Ovary (tissue), 9 donors: ENCODE measurements around the gene MRPL34. TPM values are rescaled to one million over a fixed set of nuclear protein-coding genes. Genes with fewer than 3 reads are reported as not detected.

Source experiments
- DNase-seq, 5 donors: peaks; one replicate each; pipeline ENCODE4 v3.0.0-alpha.2; 2019 to 2020
- H3K27ac ChIP-seq, 2 donors: fragments of 200-600 bp; one replicate each; pipeline versions ENCODE4 v1.5.1 to v1.8.0; 2019 to 2022
- H3K27me3 ChIP-seq: fragments of 200-600 bp; one replicate; pipeline ENCODE4 v1.8.0; 2022
- H3K36me3 ChIP-seq: fragments of 200-600 bp; sonication (generic); one replicate; pipeline ENCODE4 v1.5.1; 2019
- H3K4me1 ChIP-seq: one replicate; pipeline ENCODE4 v1.8.1; 2013; ENCODE audit warnings: mild to moderate bottlenecking, moderate library complexity; ENCODE audit not compliant: insufficient read depth
- H3K4me3 ChIP-seq: fragments of 200-600 bp; sonication (generic); one replicate; pipeline ENCODE4 v1.5.1; 2017
- H3K9me3 ChIP-seq, 2 donors: fragments of 200-600 bp in 1 of 2; sonication (generic) in 1 of 2; one replicate each; pipeline versions ENCODE4 v1.5.1 to v1.8.1; 2013 to 2019; ENCODE audit warnings: mild to moderate bottlenecking in 1 of 2, moderate library complexity in 1 of 2
- CTCF ChIP-seq, 3 donors: fragments of 450-650 bp in 2 of 3; fragments of 200-600 bp in 1 of 3; IDR thresholded peaks; one replicate each; pipeline versions ENCODE4 v1.5.1 to v1.8.0; 2016 to 2022; ENCODE audit warnings: antibody characterized with exemption in 3 of 3, mild to moderate bottlenecking in 1 of 3
- EP300 ChIP-seq: sonication (generic); formaldehyde crosslinking; IDR thresholded peaks from one replicate; pipeline ENCODE4 v1.6.1; 2017; ENCODE audit warnings: antibody characterized with exemption
- POLR2A ChIP-seq: fragments of 450-650 bp; IDR thresholded peaks from one replicate; pipeline ENCODE4 v1.6.1; 2017; ENCODE audit warnings: antibody characterized with exemption, mild to moderate bottlenecking, moderate library complexity
- WGBS, 3 donors: extraction: QIAGEN DNeasy Blood & Tissue Kit in 1 of 3; methylation state at CpG; one replicate each; pipeline versions ENCODE4 v1.1.5 to v1.1.7; 2013 to 2017; 5-methylcytosine and 5-hydroxymethylcytosine counted together
- intact Hi-C, 4 donors: fragments of 100-400 bp; cut with DNase I; formaldehyde crosslinking; loops; one replicate each; pipeline versions ENCODE4 v1.11.0 to v1.15.1; 2022 to 2023
- polyA plus RNA-seq, 2 donors: library from polyadenylated mRNA; stranded (reverse); fragments of 200-250 nt in 1 of 2; fragments of 350-450 nt in 1 of 2; fragmentation: Illumina TruSeq in 1 of 2; extraction: RNeasy Lipid Tissue Mini Kit (QIAGEN cat#74804) in 1 of 2; gene quantifications; one replicate each; pipeline ENCODE4 v1.2.3, GENCODE V29; 2013 to 2014
- total RNA-seq, 7 donors: library from RNA; depleted of rRNA in 2 of 7; stranded (reverse); fragments of >200 nt in 2 of 7; fragmentation: NEBNext Ultra II Directional in 3 of 7; extraction: Animal tissue kit (Norgen Biotek cat#: 25700) in 3 of 7; gene quantifications; one replicate each; pipeline versions ENCODE4 v1.1.0 to v1.2.4, GENCODE V29; 2016 to 2023
- donor health status: DM: no; HTN: no; CAD: no; lungs with moderate emphysema.
- donor health status: DM: no; HTN: no; CAD: no.
- donor health status: Bipolar disorder and iron deficiency.
- donor health status: DM: yes; HTN: yes; CAD: no.
- donor health status: DM: no; HTN: no; CAD: no.
- donor health status: DM: yes; HTN: yes; CAD: no.

The MRPL34 gene
- total and polyA plus RNA-seq, 9 donors, result 39.5 to 93.4 (median 58.3) TPM

GRCh38 chr19:17346109-17346671 lies 40.5 kb downstream of the MRPL34 start:
- intact Hi-C loops, result loop anchor here (2.0 to 10.0 kb wide), 6 partner anchors 41 to 121 kb away; partner anchors contain the start of gene NXNL1 (in 1 of the 4)
- no peak for TF ChIP-seq POLR2A
- TF ChIP-seq EP300, result no peak
- peak; percentile 93 to 96 (median 95) for TF ChIP-seq CTCF (IDR thresholded peaks at IDR 0.05)
- 11 to 15% (median 11%) methylated on average over 24 of the region's 24 CpGs for WGBS, 3 donors
- DNase-seq, result peak; percentile 63 to 87 (median 83)
- H3K9me3 ChIP-seq, result no peaks in the 10 kb centered on the region
- no peaks in the 10 kb centered on the region for H3K4me1 ChIP-seq
- H3K27me3 ChIP-seq, result no peaks in the 10 kb centered on the region
- no peaks in the 10 kb centered on the region for H3K36me3 ChIP-seq
- no peak overlapping the region for H3K27ac ChIP-seq
- H3K4me3 ChIP-seq, result no peak overlapping the region

DNA sequence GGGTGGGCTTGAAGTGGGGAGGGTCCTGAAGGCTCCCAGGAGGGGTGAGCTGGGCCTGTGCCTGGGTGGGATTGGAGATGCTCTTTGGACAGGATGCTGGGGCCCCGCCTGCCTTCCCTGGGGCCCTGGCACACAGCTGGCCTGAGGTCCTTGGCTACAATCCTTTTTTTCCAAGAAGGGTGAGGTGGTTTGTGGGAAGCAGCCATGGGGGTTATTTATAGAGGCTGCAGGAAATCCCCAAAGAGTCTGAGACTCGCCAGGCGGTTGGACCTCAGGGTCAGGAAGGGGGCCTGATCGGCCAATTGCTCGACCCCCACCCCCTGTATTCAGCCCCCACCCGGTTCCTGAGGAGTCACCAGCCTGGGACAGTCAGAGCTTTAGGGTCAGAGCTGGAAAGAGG lies 41.7 kb downstream of the MRPL34 start:
- Histone ChIP-seq H3K9me3 (no peaks in the 10 kb centered on the region), H3K27ac (no peak overlapping the region), H3K36me3 (no peaks in the 10 kb centered on the region), H3K27me3 (no peaks in the 10 kb centered on the region), H3K4me3 (no peak overlapping the region), H3K4me1 (no peaks in the 10 kb centered on the region)
- intact Hi-C loops, result loop anchor here (2.0 to 10.0 kb wide), 6 partner anchors 39 to 120 kb away; partner anchors contain the start of gene NXNL1 (in 1 of the 4)
- peak in 1 of 5 donors; percentile 35 for DNase-seq
- TF ChIP-seq CTCF (IDR thresholded peaks at IDR 0.05), result no peak
- TF ChIP-seq POLR2A, result no peak
- no peak for TF ChIP-seq EP300
- 23 to 36% (median 25%) methylated on average over 6 of the region's 6 CpGs for WGBS, 3 donors

DNA sequence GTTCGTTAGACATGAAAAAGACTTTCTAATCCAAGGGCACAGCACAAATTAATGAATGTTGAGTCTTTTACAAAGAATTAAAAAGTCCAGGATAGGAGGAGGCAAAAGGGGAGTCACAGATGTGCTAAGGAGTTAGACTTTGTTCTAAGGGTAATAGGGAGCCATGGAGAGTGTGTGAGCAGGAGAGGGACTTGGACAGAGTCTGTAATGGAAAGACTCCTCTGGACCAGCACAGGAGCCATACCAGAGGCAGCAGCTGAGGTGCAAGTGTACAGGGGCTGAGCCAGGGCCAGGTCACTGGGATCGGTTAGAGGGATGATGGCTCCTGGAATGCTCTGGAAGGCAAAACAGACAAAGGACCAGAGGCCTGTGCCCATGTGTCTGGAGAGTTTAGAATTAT lies 42.2 kb downstream of the MRPL34 start:
- no peaks in the 10 kb centered on the region for H3K4me1 ChIP-seq
- no peaks in the 10 kb centered on the region for H3K9me3 ChIP-seq
- H3K27ac ChIP-seq, result no peak overlapping the region
- TF ChIP-seq EP300 (no peak), POLR2A (no peak), CTCF (IDR thresholded peaks at IDR 0.05) (no peak)
- H3K27me3 ChIP-seq, result no peaks in the 10 kb centered on the region
- DNase-seq, result no peak
- no peak overlapping the region for H3K4me3 ChIP-seq
- H3K36me3 ChIP-seq, result no peaks in the 10 kb centered on the region
- WGBS, 3 donors, result 63 to 84% (median 81%) methylated on average over 2 of the region's 2 CpGs
- intact Hi-C loops, result loop anchor here (2.0 to 10.0 kb wide), 6 partner anchors 39 to 119 kb away; partner anchors contain the start of gene NXNL1 (in 1 of the 4)

DNA sequence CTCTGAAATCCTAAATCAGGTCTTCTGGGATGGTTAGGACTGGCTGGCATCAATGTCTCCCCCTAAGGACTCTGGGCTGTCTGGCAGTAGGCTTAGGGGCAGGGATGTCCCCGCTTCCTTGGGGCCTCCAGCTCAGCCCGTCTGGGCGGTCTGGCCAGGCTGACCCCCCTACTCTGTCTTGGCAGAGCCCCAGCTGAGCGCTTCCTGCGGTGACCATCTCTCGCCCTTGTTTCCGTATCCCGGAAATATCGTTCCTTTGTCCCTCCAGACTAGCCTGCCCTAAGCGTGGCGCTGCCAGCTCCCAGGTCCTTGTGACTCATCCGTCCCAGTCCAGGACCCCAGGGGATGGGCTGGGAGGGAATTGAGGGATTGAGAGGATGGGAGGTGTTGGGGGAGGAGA lies 43.0 kb downstream of the MRPL34 start:
- no peaks in the 10 kb centered on the region for H3K27me3 ChIP-seq

More for the DNA sequence above, 43.0 kb downstream of the MRPL34 start:
- Histone ChIP-seq H3K4me1 (no peaks in the 10 kb centered on the region), H3K9me3 (no peaks in the 10 kb centered on the region), H3K36me3 (no peaks in the 10 kb centered on the region), H3K4me3 (no peak overlapping the region), H3K27ac (peak overlapping the region in 1 of 2 donors; percentile 60)
- TF ChIP-seq EP300 (no peak), CTCF (IDR thresholded peaks at IDR 0.05) (no peak), POLR2A (no peak)
- intact Hi-C loops, result loop anchor here in 3 of 4 donors (5.0 to 10.0 kb wide), 4 partner anchors 39 to 119 kb away; partner anchors contain the start of gene NXNL1 (in 1 of the 3)
- DNase-seq, result peak in 4 of 5 donors; percentile 61 to 72 (median 68)
- 1 to 3% (median 2%) methylated on average over 12 of the region's 12 CpGs for WGBS, 3 donors
